HL-60 (cell line): ENCODE data around the gene VPS51.
A peak's percentile ranks its signal among the peaks of the same experiment; 100 is the strongest.

Experiments used
- DNase-seq, 2 experiments: peaks; one replicate each; pipeline ENCODE4 v3.0.0-alpha.2; 2010 to 2020; ENCODE audit warnings: low read depth in 1 of 2, low spot score in 1 of 2
- H3K27ac ChIP-seq: fragments of 250-450 bp; sonication (Bioruptor Pico); replicated peaks from 2 replicates; pipeline ENCODE4 v1.5.1; 2020; ENCODE audit warnings: mild to moderate bottlenecking, moderate library complexity
- H3K27me3 ChIP-seq: fragments of 250-450 bp; sonication (Bioruptor Pico); 2 replicates; pipeline ENCODE4 v1.5.1; 2021; ENCODE audit warnings: mild to moderate bottlenecking, moderate library complexity; ENCODE audit not compliant: insufficient read depth, poor library complexity, severe bottlenecking
- H3K4me3 ChIP-seq: replicated peaks from 2 replicates; pipeline ENCODE4 v1.5.1; 2011; ENCODE audit warnings: mild to moderate bottlenecking, control low read depth, low read length; ENCODE audit not compliant: insufficient read depth
- GABPA ChIP-seq: IDR thresholded peaks from 2 replicates; pipeline ENCODE4 v1.6.1; 2012; ENCODE audit warnings: low read depth
- POLR2AphosphoS5 ChIP-seq: IDR thresholded peaks from 2 replicates; pipeline ENCODE4 v1.6.1; 2012; ENCODE audit warnings: low read depth
- SPI1 ChIP-seq: IDR thresholded peaks from 2 replicates; pipeline ENCODE4 v1.6.1; 2012; ENCODE audit warnings: low read depth, mild to moderate bottlenecking, borderline replicate concordance
- TF ChIP-seq, protein P1 (sequence below): IDR thresholded peaks from 2 replicates; pipeline ENCODE4 v1.6.1; 2012; ENCODE audit warnings: low read depth; ENCODE audit not compliant: insufficient replicate concordance
- TF ChIP-seq, protein P2 (sequence below): IDR thresholded peaks from one replicate; pipeline ENCODE4 v1.5.1; 2011; ENCODE audit warnings: low read length, control low read depth, inconsistent platforms; ENCODE audit not compliant: insufficient read depth

Gene VPS51

DNA sequence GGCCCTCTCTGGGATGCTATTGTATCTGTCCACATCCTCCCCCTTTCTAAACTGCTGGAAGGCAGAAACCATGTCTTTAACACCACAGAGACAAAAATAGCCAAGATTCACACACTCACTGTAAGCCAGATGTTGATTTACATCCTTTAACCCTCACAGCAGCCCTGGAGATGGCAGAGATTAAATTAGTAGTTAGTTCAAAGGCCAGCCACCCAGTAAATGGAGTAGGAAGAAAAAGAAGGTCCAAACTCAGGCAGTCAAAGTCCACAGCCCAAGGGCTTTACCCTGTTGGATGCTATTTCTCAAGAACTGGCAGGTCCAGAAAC, 23.6 kb downstream of the VPS51 start:
- no peak for DNase-seq
- no peak overlapping the region for H3K4me3 ChIP-seq
- TF ChIP-seq, protein P1, sequence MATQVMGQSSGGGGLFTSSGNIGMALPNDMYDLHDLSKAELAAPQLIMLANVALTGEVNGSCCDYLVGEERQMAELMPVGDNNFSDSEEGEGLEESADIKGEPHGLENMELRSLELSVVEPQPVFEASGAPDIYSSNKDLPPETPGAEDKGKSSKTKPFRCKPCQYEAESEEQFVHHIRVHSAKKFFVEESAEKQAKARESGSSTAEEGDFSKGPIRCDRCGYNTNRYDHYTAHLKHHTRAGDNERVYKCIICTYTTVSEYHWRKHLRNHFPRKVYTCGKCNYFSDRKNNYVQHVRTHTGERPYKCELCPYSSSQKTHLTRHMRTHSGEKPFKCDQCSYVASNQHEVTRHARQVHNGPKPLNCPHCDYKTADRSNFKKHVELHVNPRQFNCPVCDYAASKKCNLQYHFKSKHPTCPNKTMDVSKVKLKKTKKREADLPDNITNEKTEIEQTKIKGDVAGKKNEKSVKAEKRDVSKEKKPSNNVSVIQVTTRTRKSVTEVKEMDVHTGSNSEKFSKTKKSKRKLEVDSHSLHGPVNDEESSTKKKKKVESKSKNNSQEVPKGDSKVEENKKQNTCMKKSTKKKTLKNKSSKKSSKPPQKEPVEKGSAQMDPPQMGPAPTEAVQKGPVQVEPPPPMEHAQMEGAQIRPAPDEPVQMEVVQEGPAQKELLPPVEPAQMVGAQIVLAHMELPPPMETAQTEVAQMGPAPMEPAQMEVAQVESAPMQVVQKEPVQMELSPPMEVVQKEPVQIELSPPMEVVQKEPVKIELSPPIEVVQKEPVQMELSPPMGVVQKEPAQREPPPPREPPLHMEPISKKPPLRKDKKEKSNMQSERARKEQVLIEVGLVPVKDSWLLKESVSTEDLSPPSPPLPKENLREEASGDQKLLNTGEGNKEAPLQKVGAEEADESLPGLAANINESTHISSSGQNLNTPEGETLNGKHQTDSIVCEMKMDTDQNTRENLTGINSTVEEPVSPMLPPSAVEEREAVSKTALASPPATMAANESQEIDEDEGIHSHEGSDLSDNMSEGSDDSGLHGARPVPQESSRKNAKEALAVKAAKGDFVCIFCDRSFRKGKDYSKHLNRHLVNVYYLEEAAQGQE, result no peak
- no peak for TF ChIP-seq GABPA
- no peak for TF ChIP-seq POLR2AphosphoS5
- TF ChIP-seq, protein P2, sequence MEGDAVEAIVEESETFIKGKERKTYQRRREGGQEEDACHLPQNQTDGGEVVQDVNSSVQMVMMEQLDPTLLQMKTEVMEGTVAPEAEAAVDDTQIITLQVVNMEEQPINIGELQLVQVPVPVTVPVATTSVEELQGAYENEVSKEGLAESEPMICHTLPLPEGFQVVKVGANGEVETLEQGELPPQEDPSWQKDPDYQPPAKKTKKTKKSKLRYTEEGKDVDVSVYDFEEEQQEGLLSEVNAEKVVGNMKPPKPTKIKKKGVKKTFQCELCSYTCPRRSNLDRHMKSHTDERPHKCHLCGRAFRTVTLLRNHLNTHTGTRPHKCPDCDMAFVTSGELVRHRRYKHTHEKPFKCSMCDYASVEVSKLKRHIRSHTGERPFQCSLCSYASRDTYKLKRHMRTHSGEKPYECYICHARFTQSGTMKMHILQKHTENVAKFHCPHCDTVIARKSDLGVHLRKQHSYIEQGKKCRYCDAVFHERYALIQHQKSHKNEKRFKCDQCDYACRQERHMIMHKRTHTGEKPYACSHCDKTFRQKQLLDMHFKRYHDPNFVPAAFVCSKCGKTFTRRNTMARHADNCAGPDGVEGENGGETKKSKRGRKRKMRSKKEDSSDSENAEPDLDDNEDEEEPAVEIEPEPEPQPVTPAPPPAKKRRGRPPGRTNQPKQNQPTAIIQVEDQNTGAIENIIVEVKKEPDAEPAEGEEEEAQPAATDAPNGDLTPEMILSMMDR, result no peak
- TF ChIP-seq SPI1, result no peak

DNA sequence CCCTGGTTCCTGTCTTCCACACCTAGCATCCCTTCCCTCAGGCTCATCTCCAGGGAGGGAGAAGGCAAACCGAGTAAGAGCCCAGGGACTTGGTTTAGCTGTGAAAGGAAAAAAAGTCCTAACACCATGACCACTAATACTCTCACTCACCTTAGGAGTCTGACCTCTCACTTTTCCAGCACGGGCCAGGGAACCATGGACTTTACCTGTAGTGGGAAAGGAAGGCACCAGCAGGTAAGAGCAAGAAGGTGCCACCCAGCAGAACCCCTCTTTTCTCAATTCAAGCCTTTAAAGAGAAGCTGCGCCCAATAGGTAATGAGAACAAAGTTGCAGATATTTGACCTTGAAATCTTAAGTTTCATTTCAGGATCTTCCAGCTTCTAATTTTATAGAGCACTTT, 24.8 kb downstream of the VPS51 start:
- H3K4me3 ChIP-seq, result peak overlapping the region; percentile 76
- H3K27ac ChIP-seq, result peak overlapping the region; percentile 92
- H3K27me3 ChIP-seq, result no peaks in the 10 kb centered on the region
- TF ChIP-seq SPI1, result no peak
- TF ChIP-seq, protein P1, result no peak
- TF ChIP-seq, protein P2, result no peak
- no peak for TF ChIP-seq GABPA
- TF ChIP-seq POLR2AphosphoS5, result no peak
- DNase-seq, result no peak

More for the DNA sequence above, 23.6 kb downstream of the VPS51 start:
- no peak overlapping the region; the same call in 1 of the 2 replicates for H3K27ac ChIP-seq
- no peaks in the 10 kb centered on the region for H3K27me3 ChIP-seq

DNA sequence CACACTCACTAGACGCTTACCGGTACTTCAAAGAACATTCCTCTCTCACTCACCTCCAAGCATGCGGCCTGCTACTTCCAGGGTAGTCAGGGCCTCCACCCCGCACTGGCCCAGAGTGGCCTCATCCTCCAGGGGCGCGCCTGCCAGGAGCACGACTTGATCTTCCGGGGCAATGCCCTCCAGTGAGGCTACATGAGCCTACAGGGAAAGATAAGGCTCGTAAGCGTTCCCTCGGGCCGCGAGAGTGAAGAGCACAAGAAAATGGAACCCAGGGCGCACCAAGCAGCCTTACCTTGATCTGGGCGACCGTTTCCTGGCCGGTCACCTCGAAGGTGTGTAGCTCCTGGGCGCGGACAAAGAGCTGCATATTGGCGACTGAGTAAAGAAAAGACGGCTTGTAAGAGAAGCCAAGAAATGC, 25.4 kb downstream of the VPS51 start:
- DNase-seq, result no peak

More for the DNA sequence above, 25.4 kb downstream of the VPS51 start:
- Histone ChIP-seq H3K27ac (peak overlapping the region; percentile 92), H3K27me3 (no peaks in the 10 kb centered on the region), H3K4me3 (peak overlapping the region; percentile 76)
- TF ChIP-seq, protein P1, result peak; percentile 7
- no peak; the same call in 1 of the 2 replicates for TF ChIP-seq POLR2AphosphoS5
- no peak for TF ChIP-seq GABPA
